Measurements from ENCODE around the gene BTD. TPM values are rescaled to one million over a fixed set of nuclear protein-coding genes. Genes with fewer than 3 reads are reported as not detected.

BTD gene
- polyA plus RNA-seq, 2 of the 4 experiments (the other 2 are of a cell fraction), result 17.6 to 17.8 TPM

- TF ChIP-seq BCL3 (IDR thresholded peaks at IDR 0.05), result no peak
- TF ChIP-seq KDM5A (IDR thresholded peaks at IDR 0.05), result no peak
Observed at GRCh38 chr3:15578289-15578867, 23.2 kb upstream of the BTD start (continued).

GRCh38 chr3:15579051-15579450 lies 22.5 kb upstream of the BTD start:
- no peak overlapping the region for H3K27ac ChIP-seq
- FAIRE-seq (no peak), DNase-seq (ENCODE audit: low read depth in 1 of 2, low spot score in 1 of 2) (no peak), ATAC-seq (no peak)
- ChIA-PET POLR2A (interaction anchor here (0.8 kb wide), 1 partner anchor 23 kb away, joined by 3 read pairs; the partner anchor contains the start of gene BTD), CTCF (no interaction called here)
- WGBS (ENCODE audit: missing lambda C conversion rate), result 80% methylated on average over 2 of the region's 2 CpGs
- no peak overlapping the region for H3K4me2 ChIP-seq
- H3K9me3 ChIP-seq, result no peaks in the 10 kb centered on the region
- H3K4me1 ChIP-seq, result no peaks in the 10 kb centered on the region
- no peak overlapping the region for H3K4me3 ChIP-seq
- no peak for TF ChIP-seq NPAS2 (CRISPR knock-in tag; IDR thresholded peaks at IDR 0.05; ENCODE audit: borderline replicate concordance)
- no peak for TF ChIP-seq RARB (CRISPR knock-in tag; IDR thresholded peaks at IDR 0.05)
- TF ChIP-seq CBX8 (IDR thresholded peaks at IDR 0.05), result no peak
- no peak for TF ChIP-seq MAFK (IDR thresholded peaks at IDR 0.05; ENCODE audit: partially characterized antibody)
- TF ChIP-seq TP53 (CRISPR knock-in tag; IDR thresholded peaks at IDR 0.05), result no peak
- no peak for TF ChIP-seq USF2 (IDR thresholded peaks at IDR 0.05)
- no peak for TF ChIP-seq POLR2AphosphoS2 (conservative IDR thresholded peaks at IDR 0.05; ENCODE audit: low read length)

- 88% methylated on average over 3 of the region's 3 CpGs for WGBS (ENCODE audit: missing lambda C conversion rate)
- H3K4me2 ChIP-seq, result no peak overlapping the region
- H3K4me1 ChIP-seq, result no peaks in the 10 kb centered on the region
- H3K9me3 ChIP-seq, result no peaks in the 10 kb centered on the region
- ChIA-PET CTCF (no interaction called here), POLR2A (no interaction called here)
- no peak for TF ChIP-seq CHD2 (IDR thresholded peaks at IDR 0.05; ENCODE audit: low read length, partially characterized antibody)
- peak; percentile 50 for TF ChIP-seq MAFK (IDR thresholded peaks at IDR 0.05; ENCODE audit: partially characterized antibody)
- ATAC-seq (no peak), FAIRE-seq (peak; percentile 90), DNase-seq (ENCODE audit: low read depth in 1 of 2, low spot score in 1 of 2) (no peak)
- no peak overlapping the region for H3K4me3 ChIP-seq
- H3K27ac ChIP-seq, result no peak overlapping the region
Observed at GRCh38 chr3:15581471-15582394, 19.8 kb upstream of the BTD start.

- Histone ChIP-seq H3K4me3 (no peak overlapping the region), H3K4me2 (no peak overlapping the region), H3K4me1 (no peaks in the 10 kb centered on the region), H3K27ac (no peak overlapping the region), H3K9me3 (no peaks in the 10 kb centered on the region)
- ChIA-PET CTCF (interaction anchor here (1.5 kb wide), 1 partner anchor 227 kb away, joined by 3 read pairs; no protein-coding TSS in a partner anchor), POLR2A (no interaction called here)
- FAIRE-seq (no peak), ATAC-seq (no peak), DNase-seq (ENCODE audit: low read depth in 1 of 2, low spot score in 1 of 2) (no peak)
- 83% methylated on average over 6 of the region's 6 CpGs for WGBS (ENCODE audit: missing lambda C conversion rate)
- TF ChIP-seq MAZ (IDR thresholded peaks at IDR 0.05; ENCODE audit: borderline replicate concordance, low read depth, low read length) (no peak), MYC (IDR thresholded peaks at IDR 0.05; ENCODE audit: borderline replicate concordance, low read length) (no peak), FOSL2 (IDR thresholded peaks at IDR 0.05) (no peak), FOSL2 (CRISPR knock-in tag; IDR thresholded peaks at IDR 0.05) (no peak), ZFP36 (IDR thresholded peaks at IDR 0.05; ENCODE audit: borderline replicate concordance, partially characterized antibody) (no peak), GATA3 (IDR thresholded peaks at IDR 0.05; ENCODE audit: borderline replicate concordance) (no peak), KDM1A (IDR thresholded peaks at IDR 0.05; ENCODE audit: low read depth) (no peak), NPAS2 (CRISPR knock-in tag; IDR thresholded peaks at IDR 0.05; ENCODE audit: borderline replicate concordance) (no peak), EHF (CRISPR knock-in tag; IDR thresholded peaks at IDR 0.05) (no peak), USF2 (IDR thresholded peaks at IDR 0.05) (no peak), POLR2AphosphoS2 (conservative IDR thresholded peaks at IDR 0.05; ENCODE audit: low read length) (no peak), REST (IDR thresholded peaks at IDR 0.05) (no peak), TFCP2L1 (CRISPR knock-in tag; IDR thresholded peaks at IDR 0.05) (no peak), NR3C1 (IDR thresholded peaks at IDR 0.05) (no peak), POLR2A (IDR thresholded peaks at IDR 0.05; ENCODE audit: low read length) (no peak), CHD4 (IDR thresholded peaks at IDR 0.05; ENCODE audit: borderline replicate concordance) (no peak)
Observed at GRCh38 chr3:15585111-15585845, 16.3 kb upstream of the BTD start.
